Stimulated activated CD4-positive, alpha-beta T cell treated with anti-CD3 and anti-CD28 coated beads, Interleukin-12 subunit alpha, Interleukin-12 subunit beta, amount 100 ng/mL, for 24 hours (primary cell): Measurements from ENCODE around the gene GBX2.

Source experiments
- DNase-seq, 2 experiments: peaks; one replicate each; pipeline ENCODE4 v3.0.0-alpha.2; 2020; ENCODE audit warnings: low read depth in 2 of 2

The GBX2 gene

GRCh38 chr2:236167297-236168109 lies 683 bp downstream of the GBX2 start:
- no peak for DNase-seq

GRCh38 chr2:236166796-236167296 lies 1.3 kb downstream of the GBX2 start:
- no peak for DNase-seq

GRCh38 chr2:236165842-236166795 lies 2.1 kb downstream of the GBX2 start:
- DNase-seq: no peak

- DNase-seq: no peak
Observed at GRCh38 chr2:236164925-236165841, 3.0 kb downstream of the GBX2 start.

GRCh38 chr2:236164201-236164924 lies 3.8 kb downstream of the GBX2 start:
- DNase-seq: no peak

- DNase-seq: no peak
Observed at GRCh38 chr2:236163471-236164200, 4.5 kb downstream of the GBX2 start.

- no peak for DNase-seq
Observed at GRCh38 chr2:236162882-236163470, 5.2 kb downstream of the GBX2 start.

GRCh38 chr2:236162031-236162845 lies 5.9 kb downstream of the GBX2 start:
- no peak for DNase-seq

- DNase-seq: no peak
Observed at GRCh38 chr2:236161531-236161930, 6.7 kb downstream of the GBX2 start.

- DNase-seq: no peak
Observed at GRCh38 chr2:236161082-236161462, 7.1 kb downstream of the GBX2 start.

GRCh38 chr2:236160366-236161081 lies 7.7 kb downstream of the GBX2 start:
- DNase-seq: no peak

- DNase-seq: no peak
Observed at GRCh38 chr2:236159778-236160170, 8.4 kb downstream of the GBX2 start.

GRCh38 chr2:236158969-236159777 lies 9.0 kb downstream of the GBX2 start:
- no peak for DNase-seq

- no peak for DNase-seq
Observed at GRCh38 chr2:236157815-236158498, 10.2 kb downstream of the GBX2 start.

- no peak for DNase-seq
Observed at GRCh38 chr2:236157366-236157765, 10.8 kb downstream of the GBX2 start.

- DNase-seq: no peak
Observed at GRCh38 chr2:236156860-236157194, 11.4 kb downstream of the GBX2 start.
